GM21515 (cell line): ENCODE data around the gene E2F7.
"Not testable (repeated sequence)": the region's sequence is repeated elsewhere in the genome, so short reads cannot be mapped to it uniquely, and the experiment has no call there.

ENCODE experiments used
- ATAC-seq: cut with Tn5 transposase; IDR thresholded peaks from one replicate; pipeline ENCODE4 v1.9.1; 2021; ENCODE audit not compliant: unreplicated experiment

The E2F7 gene

GRCh38 chr12:77065361-77066204, at the start of gene E2F7:
Gene E2F7, minus strand, starts transcription at chr12:77065569. Its CDS starts 934 bp downstream, at chr12:77064635.
- peak; percentile 78 for ATAC-seq

GRCh38 chr12:77113971-77114370, 48.6 kb upstream of the E2F7 start:
- ATAC-seq = no peak

GRCh38 chr12:77108707-77109106, 43.3 kb upstream of the E2F7 start:
- no peak for ATAC-seq

GRCh38 chr12:77107121-77107520, 41.8 kb upstream of the E2F7 start:
- no peak for ATAC-seq

- ATAC-seq = no peak
These were observed 39.4 kb upstream of the E2F7 start for GRCh38 chr12:77104792-77105191.

GRCh38 chr12:77104286-77104685, 38.9 kb upstream of the E2F7 start:
- ATAC-seq = no peak

- no peak for ATAC-seq
These were observed 37.3 kb upstream of the E2F7 start for GRCh38 chr12:77102691-77103090.

- no peak for ATAC-seq
These were observed 36.8 kb upstream of the E2F7 start for GRCh38 chr12:77102123-77102522.

- no peak for ATAC-seq
These were observed 34.4 kb upstream of the E2F7 start for GRCh38 chr12:77099799-77100198.

- no peak for ATAC-seq
These were observed 32.5 kb upstream of the E2F7 start for GRCh38 chr12:77097846-77098245.

GRCh38 chr12:77092227-77092626, 26.9 kb upstream of the E2F7 start:
- not testable (repeated sequence) for ATAC-seq

GRCh38 chr12:77089686-77090220, 24.4 kb upstream of the E2F7 start:
- ATAC-seq = no peak

GRCh38 chr12:77087427-77087826, 22.1 kb upstream of the E2F7 start:
- no peak for ATAC-seq

GRCh38 chr12:77082021-77082420, 16.7 kb upstream of the E2F7 start:
- no peak for ATAC-seq

- ATAC-seq = no peak
These were observed 14.3 kb upstream of the E2F7 start for GRCh38 chr12:77079631-77080030.

- ATAC-seq = no peak
These were observed 12.9 kb upstream of the E2F7 start for GRCh38 chr12:77078231-77078630.

- no peak for ATAC-seq
These were observed 11.5 kb upstream of the E2F7 start for GRCh38 chr12:77076886-77077285.

GRCh38 chr12:77073894-77074293, 8.5 kb upstream of the E2F7 start:
- ATAC-seq = not testable (repeated sequence)

- no peak for ATAC-seq
These were observed 7.6 kb upstream of the E2F7 start for GRCh38 chr12:77072833-77073495.

GRCh38 chr12:77070800-77071449, 5.6 kb upstream of the E2F7 start:
- ATAC-seq = peak; percentile 11

- ATAC-seq = peak; percentile 59
These were observed 5.0 kb upstream of the E2F7 start for GRCh38 chr12:77070382-77070781.
